ENCODE data around the gene TMC2.

Gene TMC2

DNA sequence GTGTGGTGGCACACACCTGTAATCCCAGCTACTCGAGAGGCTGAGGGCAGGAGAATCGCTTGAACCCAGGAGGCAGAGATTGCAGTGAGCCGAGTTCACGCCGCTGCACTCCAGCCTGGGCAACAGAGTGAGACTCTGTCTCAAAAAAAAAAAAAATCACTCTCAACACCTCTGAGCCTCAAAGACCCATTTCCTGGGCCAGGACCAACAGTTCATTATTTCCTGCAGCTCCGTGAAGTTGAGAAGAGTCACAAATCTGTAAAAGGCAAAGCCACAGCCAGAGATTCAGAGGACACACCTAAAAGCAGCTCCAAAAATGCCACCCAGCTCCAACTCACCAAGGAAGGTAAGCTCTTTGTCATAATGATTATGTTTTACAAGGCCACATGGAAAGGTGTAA, 100.9 kb downstream of the TMC2 start:
- no peak for DNase-seq

DNA sequence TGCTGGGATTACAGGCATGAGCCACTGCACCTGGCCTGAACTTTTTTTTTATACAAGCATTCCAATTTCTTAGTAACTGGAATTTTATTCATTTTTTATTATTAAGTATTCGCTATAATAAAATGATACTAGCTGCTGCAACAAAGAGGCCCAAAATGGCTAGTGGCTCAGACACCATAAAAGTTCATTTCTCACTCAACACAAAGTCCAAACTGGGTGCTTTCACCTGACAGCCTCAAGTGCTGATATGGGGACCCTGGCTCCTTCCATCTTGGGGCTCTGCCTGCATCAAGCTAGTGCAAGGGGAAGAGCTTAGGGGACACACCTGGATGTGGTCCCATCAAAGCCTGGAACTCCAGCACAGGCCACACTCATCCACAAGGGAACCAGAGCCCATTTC, 103.9 kb downstream of the TMC2 start:
- no peak for DNase-seq

DNA sequence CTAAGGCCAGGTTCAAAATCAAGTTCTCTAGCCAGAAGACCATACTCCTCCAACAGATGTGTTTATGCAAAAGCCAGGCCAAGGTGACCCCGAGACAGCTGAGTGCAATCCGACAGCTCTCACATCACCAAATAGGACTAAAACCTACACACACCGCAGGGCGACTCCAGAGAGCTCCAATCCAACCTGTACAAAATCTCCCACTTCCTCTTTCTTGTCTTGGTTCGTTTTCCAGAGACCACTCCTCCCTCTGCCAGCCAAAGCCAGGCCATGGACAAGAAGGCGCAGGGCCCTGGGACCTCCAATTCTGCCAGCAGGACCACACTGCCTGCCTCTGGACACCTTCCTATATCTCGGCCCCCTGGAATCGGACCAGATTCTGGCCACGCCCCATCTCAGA, 104.5 kb downstream of the TMC2 start:
- DNase-seq = no peak

- DNase-seq = no peak
Observed at GRCh38 chr20:2643708-2644107, 107.3 kb downstream of the TMC2 start.

GRCh38 chr20:2651772-2652723, 115.7 kb downstream of the TMC2 start, which contains the start of gene NOP56:
NOP56 (plus strand) TSS chr20:2652632; CDS start chr20:2652661, 29 bp downstream.
- peak; percentile 94 for DNase-seq

GRCh38 chr20:2652724-2653555, 116.6 kb downstream of the TMC2 start:
- no peak for DNase-seq

- no peak for DNase-seq
Observed at GRCh38 chr20:2653556-2654383, 117.4 kb downstream of the TMC2 start.

DNA sequence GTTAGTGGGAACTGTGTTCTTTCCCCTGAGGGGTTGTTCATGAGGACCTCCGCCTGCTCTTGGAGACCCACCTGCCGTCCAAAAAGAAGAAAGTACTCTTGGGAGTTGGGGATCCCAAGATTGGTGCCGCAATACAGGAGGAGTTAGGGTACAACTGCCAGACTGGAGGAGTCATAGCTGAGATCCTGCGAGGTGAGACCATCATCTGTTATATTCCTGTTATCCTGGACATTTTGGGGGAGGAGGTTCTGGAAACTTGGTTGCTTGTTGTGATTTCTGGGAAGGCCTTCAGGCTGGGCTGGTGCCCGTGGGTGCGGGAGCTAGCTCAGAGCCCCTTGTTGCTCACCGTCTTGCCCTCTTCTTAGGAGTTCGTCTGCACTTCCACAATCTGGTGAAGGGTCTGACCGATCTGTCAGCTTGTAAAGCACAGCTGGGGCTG, 118.0 kb downstream of the TMC2 start:
- no peak for DNase-seq

DNA sequence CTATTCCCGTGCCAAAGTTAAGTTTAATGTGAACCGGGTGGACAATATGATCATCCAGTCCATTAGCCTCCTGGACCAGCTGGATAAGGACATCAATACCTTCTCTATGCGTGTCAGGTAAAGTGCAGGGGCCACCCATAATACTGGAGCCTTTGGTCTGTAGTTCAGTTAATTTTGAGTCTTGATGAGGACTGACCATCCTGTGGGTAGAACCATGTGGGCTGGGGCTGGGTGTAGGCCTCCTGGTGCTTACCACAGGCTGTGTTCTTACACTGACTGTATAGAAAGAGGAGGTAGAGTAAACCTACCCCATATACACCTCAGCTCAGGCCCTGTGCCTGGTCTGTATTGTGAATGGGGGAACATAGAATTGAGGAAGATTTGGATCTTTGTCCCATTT, 118.5 kb downstream of the TMC2 start:
- no peak for DNase-seq

- DNase-seq = no peak
Observed at GRCh38 chr20:2655331-2656116, 119.2 kb downstream of the TMC2 start.

GRCh38 chr20:2656471-2657117, 120.2 kb downstream of the TMC2 start:
- no peak for DNase-seq

DNA sequence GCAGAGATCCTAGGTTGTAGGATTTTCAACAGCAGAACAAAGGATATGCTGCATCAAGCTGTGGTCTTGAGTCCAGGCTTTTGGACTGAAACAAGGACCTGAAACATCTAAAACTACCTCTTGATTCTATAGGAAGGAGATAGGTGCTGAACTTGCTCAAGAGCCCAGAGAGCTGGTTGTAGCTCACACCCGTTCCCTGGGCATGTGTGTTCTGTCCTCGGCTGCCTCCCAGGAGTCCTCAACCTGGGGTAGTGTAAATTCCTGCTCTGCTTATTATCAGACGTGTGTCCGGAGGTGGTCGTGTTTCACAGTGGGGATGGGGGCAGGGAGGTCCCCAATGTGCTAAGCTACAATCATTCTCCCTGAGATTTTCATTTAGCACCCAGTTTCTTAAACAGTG, 120.9 kb downstream of the TMC2 start:
- DNase-seq = no peak

DNA sequence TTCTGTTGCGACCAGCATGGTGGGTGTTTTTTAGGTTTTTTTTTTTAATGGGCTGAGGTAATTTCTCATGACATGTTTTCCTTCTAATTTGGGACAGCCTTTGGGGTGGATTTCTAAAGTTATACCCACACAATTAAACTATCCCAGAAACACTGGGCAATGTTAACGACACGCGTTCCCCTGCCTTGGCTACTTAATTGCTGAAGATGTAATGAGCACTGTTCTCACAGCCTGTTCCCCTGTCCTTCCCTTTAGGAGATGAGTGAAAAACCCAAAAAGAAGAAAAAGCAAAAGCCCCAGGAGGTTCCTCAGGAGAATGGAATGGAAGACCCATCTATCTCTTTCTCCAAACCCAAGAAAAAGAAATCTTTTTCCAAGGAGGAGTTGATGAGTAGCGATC, 121.3 kb downstream of the TMC2 start:
- DNase-seq = no peak

DNA sequence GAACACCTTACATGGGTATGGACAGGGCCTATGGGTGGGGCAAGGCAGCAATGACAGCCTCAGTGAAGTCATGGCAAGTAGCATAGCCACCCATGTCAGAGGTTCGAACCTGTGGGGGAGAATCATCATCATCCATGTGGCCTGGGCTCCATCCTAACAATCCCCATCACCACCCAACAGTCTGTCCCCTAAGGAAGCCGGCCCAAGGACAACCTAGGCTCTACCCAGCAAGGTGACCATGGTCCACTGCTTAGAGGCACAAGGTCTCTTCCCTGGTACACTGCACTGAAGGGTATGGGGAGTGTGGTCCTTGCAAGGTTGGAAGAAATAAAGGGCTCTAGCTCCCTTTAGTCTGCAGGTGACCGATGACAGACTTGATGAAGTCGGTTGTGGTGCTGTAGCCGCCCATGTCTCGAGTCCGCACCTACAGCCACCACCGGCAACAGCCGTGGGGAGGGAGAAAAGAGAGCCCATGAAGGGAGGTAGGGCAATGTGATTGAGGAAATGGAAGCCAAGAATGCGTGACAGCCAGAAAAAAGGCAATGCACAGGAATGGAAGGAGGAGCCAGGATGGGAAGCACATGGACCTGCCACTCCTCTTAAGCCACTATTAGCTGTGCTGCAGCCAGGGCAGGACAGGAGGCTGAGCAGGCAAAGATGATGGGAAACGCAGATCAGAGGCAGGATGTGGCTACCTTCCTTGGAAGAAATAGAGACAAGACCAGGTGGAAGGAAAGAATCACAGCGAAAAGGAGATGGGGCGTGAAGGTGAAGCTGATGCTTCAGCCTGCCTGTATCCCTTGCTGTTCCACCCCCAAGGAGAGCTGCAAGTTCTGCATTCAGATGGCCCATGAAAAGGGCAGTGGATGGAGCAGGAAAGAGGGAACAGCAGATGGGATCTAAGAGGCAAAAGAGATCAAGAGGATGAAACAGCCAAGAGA, 122.3 kb downstream of the TMC2 start:
- DNase-seq = no peak

DNA sequence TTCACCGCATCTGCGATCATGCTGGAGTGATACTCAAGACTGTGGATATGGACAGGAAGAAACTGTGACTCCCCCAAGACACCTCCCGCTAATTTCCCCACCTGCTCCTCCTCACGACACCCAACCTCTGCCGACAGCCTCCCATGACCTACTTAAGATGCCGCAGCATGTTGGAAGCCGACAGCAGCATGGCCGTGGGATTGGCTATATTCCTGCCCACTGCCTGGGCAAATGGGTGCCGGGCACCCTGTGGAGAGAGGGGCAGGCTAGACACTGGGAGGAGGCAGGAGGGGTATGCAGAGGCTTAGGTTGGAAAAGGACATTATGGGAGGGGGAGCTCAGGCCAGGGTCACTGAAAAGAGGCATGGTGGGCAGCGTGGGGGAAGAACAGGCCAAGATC, 123.2 kb downstream of the TMC2 start:
- no peak for DNase-seq

GRCh38 chr20:2663364-2663886, 127.1 kb downstream of the TMC2 start:
- DNase-seq = no peak

DNA sequence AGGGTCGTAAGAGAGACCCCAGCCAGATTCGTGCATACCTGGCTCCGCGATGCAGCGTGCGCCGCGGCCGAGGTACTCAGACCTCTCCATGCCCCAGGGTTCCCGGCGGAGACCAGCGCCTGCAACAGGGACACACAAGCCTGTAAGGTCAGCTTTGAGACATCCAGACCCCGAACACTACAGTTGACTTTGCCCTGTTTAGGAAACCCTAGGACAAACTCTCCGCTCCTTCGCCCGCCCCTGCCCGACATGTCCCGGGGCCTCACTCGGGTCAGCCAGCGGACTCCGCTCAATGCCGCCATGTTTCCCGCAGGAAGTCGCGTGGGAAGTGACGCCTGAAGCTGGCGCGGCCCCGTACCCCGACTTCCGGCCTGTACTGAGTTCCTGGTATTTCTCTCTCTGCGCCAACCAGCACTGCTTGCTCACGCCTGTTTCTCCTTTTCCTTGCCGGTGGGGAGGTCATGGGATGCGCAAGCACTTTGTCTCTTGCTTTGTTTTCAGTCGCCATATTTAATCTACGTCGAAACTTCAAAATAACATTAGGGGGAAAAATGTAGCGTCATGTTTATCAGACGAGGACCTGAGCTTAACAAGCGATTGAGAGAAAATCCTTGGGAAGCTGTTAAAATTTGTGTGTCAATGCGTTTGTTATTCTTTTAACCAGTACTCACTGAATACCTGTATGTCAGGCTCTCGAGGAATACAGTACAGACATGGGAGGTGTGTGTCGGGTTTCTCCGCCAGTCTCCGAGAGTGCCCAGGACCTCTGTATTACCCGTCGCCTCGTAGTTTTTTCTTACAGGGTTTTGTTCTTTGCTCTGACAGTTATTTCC, 127.7 kb downstream of the TMC2 start, which contains the start of gene IDH3B:
TSS of gene IDH3B (minus strand) at position 330 of the 833 bp plus-strand sequence. CDS start at position 302, 28 bp downstream.
- DNase-seq = peak; percentile 91

DNA sequence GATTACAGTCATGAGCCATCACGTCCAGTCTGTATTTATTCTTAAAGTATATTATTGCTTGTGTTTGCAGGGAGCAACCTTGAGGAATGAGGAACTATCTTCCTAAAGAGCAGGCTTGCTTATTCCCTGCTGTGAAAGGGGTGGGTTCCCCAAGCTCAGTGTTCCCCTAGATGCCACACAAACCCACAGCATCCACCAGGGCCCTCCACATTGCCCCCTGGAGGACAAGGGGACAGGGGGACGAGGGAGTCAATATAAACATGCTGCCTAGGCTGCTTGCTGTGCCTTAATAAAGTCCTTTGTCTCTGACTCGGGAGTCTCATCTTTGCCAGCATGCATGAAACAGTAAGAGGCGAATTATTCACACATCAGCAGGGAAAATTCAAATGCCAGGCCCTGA, 135.6 kb downstream of the TMC2 start:
- DNase-seq = no peak

GRCh38 chr20:2672446-2672845, 136.1 kb downstream of the TMC2 start:
- DNase-seq = no peak

All from central memory CD4-positive, alpha-beta T cell (primary cell).